Ishikawa (cell line): ENCODE data around the gene TRAPPC4.

ENCODE experiments used
- CEBPB ChIP-seq: IDR thresholded peaks from 2 replicates; pipeline ENCODE4 v1.6.1; 2012
- CREB1 ChIP-seq: IDR thresholded peaks from 2 replicates; pipeline ENCODE4 v1.6.1; 2012; ENCODE audit warnings: low read depth
- EGR1 ChIP-seq: IDR thresholded peaks from 2 replicates; pipeline ENCODE4 v1.6.1; 2012
- EP300 ChIP-seq: IDR thresholded peaks from 2 replicates; pipeline ENCODE4 v1.6.1; 2012; ENCODE audit warnings: borderline replicate concordance
- FOXM1 ChIP-seq: IDR thresholded peaks from 2 replicates; pipeline ENCODE4 v1.6.1; 2012; ENCODE audit warnings: low read depth, borderline replicate concordance
- NFIC ChIP-seq: IDR thresholded peaks from 2 replicates; pipeline ENCODE4 v1.6.1; 2012
- RAD21 ChIP-seq: IDR thresholded peaks from 2 replicates; pipeline ENCODE4 v1.6.1; 2012; ENCODE audit warnings: low read depth
- TAF1 ChIP-seq: IDR thresholded peaks from 2 replicates; pipeline ENCODE4 v1.6.1; 2012; ENCODE audit warnings: low read depth, mild to moderate bottlenecking
- TCF12 ChIP-seq: IDR thresholded peaks from 2 replicates; pipeline ENCODE4 v1.6.1; 2012; ENCODE audit warnings: low read depth
- TEAD4 ChIP-seq: IDR thresholded peaks from 2 replicates; pipeline ENCODE4 v1.6.1; 2012
- YY1 ChIP-seq: IDR thresholded peaks from 2 replicates; pipeline ENCODE4 v1.6.1; 2012; ENCODE audit warnings: low read depth
- ZBTB7A ChIP-seq: IDR thresholded peaks from 2 replicates; pipeline ENCODE4 v1.6.1; 2012; ENCODE audit warnings: low read depth
- TF ChIP-seq, protein P1 (sequence below): IDR thresholded peaks from 2 replicates; pipeline ENCODE4 v1.6.1; 2012
- TF ChIP-seq, protein P2 (sequence below): IDR thresholded peaks from 2 replicates; pipeline ENCODE4 v1.6.1; 2012; ENCODE audit warnings: low read depth, mild to moderate bottlenecking
- TF ChIP-seq, protein P3 (sequence below): IDR thresholded peaks from 2 replicates; pipeline ENCODE4 v1.6.1; 2012

Gene TRAPPC4, protein sequence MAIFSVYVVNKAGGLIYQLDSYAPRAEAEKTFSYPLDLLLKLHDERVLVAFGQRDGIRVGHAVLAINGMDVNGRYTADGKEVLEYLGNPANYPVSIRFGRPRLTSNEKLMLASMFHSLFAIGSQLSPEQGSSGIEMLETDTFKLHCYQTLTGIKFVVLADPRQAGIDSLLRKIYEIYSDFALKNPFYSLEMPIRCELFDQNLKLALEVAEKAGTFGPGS

DNA sequence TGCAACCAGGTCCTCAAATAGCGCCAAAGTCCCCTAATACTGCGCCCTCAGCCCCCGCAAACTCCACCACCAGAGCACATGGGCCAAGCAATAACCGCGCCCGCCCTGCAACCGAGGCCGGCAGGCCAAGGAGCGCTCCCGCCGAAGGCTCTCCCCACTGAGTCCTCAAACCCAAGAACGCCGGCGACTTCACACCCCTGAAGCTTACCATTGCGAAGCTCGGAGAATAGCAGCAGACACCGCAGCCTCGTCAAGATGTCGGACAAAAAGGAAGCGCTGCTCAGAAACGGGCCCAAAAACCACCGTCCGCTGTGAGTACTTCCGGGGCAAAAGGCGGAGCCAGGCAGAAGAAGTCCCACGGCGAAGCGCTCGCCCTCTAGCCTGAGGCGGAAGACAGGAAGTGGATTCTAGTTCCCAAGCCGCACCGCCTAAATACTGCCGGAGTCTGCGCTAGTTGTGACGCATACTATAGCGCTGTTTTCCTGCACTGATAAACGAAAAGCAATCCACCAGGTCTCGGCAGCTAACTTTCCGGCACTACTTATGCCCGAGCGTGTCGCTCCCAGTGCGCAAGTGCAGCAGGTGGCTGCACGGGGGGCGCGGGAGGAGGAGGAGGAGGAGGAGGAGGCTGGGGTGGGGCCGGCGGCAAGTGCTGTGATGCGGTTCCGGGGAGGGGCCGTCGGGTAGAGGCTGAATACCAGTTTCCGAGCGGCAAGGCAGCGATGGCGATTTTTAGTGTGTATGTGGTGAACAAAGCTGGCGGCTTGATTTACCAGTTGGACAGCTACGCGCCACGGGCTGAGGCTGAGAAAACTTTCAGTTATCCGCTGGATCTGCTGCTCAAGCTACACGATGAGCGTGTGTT, at the start of gene TRAPPC4, which contains the start of gene RPS25:
TRAPPC4 (plus strand) TSS at position 693 of the 865 bp plus-strand sequence; CDS start at position 723, 30 bp downstream.
RPS25 (minus strand) TSS at position 270 of the 865 bp plus-strand sequence; CDS start at position 211, 59 bp downstream.
- TF ChIP-seq, protein P1, sequence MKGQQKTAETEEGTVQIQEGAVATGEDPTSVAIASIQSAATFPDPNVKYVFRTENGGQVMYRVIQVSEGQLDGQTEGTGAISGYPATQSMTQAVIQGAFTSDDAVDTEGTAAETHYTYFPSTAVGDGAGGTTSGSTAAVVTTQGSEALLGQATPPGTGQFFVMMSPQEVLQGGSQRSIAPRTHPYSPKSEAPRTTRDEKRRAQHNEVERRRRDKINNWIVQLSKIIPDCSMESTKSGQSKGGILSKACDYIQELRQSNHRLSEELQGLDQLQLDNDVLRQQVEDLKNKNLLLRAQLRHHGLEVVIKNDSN = no peak
- TF ChIP-seq, protein P2, sequence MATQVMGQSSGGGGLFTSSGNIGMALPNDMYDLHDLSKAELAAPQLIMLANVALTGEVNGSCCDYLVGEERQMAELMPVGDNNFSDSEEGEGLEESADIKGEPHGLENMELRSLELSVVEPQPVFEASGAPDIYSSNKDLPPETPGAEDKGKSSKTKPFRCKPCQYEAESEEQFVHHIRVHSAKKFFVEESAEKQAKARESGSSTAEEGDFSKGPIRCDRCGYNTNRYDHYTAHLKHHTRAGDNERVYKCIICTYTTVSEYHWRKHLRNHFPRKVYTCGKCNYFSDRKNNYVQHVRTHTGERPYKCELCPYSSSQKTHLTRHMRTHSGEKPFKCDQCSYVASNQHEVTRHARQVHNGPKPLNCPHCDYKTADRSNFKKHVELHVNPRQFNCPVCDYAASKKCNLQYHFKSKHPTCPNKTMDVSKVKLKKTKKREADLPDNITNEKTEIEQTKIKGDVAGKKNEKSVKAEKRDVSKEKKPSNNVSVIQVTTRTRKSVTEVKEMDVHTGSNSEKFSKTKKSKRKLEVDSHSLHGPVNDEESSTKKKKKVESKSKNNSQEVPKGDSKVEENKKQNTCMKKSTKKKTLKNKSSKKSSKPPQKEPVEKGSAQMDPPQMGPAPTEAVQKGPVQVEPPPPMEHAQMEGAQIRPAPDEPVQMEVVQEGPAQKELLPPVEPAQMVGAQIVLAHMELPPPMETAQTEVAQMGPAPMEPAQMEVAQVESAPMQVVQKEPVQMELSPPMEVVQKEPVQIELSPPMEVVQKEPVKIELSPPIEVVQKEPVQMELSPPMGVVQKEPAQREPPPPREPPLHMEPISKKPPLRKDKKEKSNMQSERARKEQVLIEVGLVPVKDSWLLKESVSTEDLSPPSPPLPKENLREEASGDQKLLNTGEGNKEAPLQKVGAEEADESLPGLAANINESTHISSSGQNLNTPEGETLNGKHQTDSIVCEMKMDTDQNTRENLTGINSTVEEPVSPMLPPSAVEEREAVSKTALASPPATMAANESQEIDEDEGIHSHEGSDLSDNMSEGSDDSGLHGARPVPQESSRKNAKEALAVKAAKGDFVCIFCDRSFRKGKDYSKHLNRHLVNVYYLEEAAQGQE = peak; percentile 11; the same call in 1 of the 2 replicates
- TF ChIP-seq TEAD4 (0 out of 2 replicates have a peak, but pooled peaks have one; percentile 7), TCF12 (peak; percentile 43), TAF1 (peak; percentile 81), CREB1 (peak; percentile 42; the same call in 1 of the 2 replicates), NFIC (no peak; the same call in 1 of the 2 replicates), EP300 (no peak), RAD21 (no peak), EGR1 (peak; percentile 47; the same call in 1 of the 2 replicates), CEBPB (no peak), YY1 (peak; percentile 90)
- TF ChIP-seq, protein P3, sequence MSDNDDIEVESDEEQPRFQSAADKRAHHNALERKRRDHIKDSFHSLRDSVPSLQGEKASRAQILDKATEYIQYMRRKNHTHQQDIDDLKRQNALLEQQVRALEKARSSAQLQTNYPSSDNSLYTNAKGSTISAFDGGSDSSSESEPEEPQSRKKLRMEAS = peak; percentile 88

DNA sequence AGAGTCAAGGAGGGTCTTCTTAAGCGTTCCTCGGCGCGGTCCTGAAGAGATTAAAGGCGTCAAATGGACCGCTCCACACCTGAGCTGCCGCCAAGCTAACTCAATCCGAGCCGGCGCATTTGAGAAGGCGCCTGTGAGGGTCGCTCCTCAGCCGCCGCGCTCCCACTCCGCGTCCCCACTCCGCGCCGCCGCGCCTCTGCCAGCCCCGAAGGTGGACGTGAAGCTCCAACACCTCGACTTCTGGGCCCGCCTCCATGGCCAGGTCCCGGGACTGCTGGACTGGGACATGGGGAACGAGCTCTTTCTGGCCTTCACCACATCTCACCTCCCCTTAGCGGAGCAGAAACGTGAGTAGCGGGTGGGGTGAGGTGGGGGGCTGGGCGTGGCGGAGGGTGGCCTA, 46.9 kb upstream of the TRAPPC4 start, which contains the start of gene FOXR1:
FOXR1 (plus strand) TSS at position 116 of the 400 bp plus-strand sequence; CDS start at position 287, 171 bp downstream.
- TF ChIP-seq CREB1 (no peak), EP300 (no peak), TCF12 (no peak), NFIC (no peak), TEAD4 (no peak), CEBPB (no peak)

DNA sequence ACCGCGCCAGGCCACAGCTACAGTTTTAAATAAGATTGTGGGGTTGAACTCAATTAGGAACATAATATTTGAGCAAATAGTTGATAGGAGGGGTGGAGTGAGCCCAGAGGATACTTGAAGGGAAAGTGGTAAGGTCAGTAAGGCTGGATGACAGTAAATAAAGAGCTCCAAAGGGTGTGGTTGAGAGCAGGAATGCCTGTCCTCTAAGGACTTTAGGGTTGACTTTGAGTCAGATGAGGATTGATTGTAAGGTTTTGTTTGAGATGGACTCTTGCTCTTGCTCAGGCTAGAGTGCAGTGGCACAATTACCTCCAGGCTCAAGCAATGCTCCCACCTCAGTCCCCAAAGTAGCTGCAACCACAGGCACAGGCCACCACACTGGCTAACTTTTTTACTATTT, 44.6 kb upstream of the TRAPPC4 start:
- TF ChIP-seq CEBPB = no peak
- TF ChIP-seq, protein P2 = no peak
- TF ChIP-seq NFIC = no peak
- no peak for TF ChIP-seq ZBTB7A
- TF ChIP-seq, protein P1 = no peak
- TF ChIP-seq TCF12 = no peak
- no peak for TF ChIP-seq FOXM1
- no peak for TF ChIP-seq EGR1
- TF ChIP-seq TAF1 = no peak
- TF ChIP-seq EP300 = no peak
- no peak for TF ChIP-seq YY1
- TF ChIP-seq CREB1 = no peak
- no peak for TF ChIP-seq TEAD4
- TF ChIP-seq, protein P3 = no peak
- no peak for TF ChIP-seq RAD21

DNA sequence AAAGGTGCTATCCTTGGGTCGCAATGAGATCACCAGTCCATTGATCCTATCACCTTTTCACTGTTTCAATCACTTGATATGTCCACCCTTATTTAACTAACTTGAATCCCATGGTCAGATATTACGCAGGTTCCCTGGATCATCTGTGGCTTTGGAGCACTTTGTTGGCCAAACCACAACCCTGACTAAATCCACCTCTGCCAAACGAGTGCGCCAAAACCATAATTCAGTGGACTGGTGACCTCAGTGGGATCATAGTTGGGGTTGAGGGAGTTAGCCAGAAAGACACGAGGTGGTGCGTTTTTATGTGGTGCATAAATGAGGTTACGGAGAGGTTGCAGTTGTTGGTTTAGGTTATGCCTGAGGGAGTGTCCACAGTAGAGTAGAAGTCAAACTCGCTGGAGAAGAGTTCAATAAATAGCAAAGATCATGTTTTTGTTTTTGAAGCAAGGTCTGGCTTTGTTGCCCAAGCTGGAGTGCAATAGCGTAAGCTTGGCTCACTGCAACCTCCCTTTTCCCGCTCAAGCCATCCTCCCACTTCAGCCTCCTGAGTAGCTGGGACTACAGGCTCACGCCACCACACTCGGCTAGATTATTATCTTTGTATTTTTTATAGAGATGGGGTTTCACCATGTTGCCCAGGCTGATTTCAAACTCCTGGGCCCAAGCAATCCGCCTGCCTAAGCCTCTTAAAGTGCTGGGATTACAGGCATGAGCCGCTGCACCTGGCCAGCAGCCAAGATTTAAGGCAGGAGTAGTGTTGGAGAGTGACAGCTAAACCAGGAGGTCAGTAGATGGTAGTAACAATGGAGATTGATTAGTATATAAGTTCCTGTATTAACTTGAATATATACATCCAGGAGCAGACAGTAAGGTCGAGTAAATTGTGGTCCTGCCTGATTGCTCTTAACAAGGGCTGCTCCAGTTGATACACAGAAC, 42.5 kb upstream of the TRAPPC4 start:
- TF ChIP-seq NFIC = peak; percentile 60; the same call in 1 of the 2 replicates
- TF ChIP-seq, protein P1 = no peak
